Measurements from ENCODE around the gene MADD. TPM values are rescaled to one million over a fixed set of nuclear protein-coding genes. Genes with fewer than 3 reads are reported as not detected.

The MADD gene
- 20.4 to 23.7 TPM (median 22.1 TPM) in 5 replicates for total RNA-seq (2022; extraction: Qiagen RNA extraction; ENCODE audit: low read depth)

DNA sequence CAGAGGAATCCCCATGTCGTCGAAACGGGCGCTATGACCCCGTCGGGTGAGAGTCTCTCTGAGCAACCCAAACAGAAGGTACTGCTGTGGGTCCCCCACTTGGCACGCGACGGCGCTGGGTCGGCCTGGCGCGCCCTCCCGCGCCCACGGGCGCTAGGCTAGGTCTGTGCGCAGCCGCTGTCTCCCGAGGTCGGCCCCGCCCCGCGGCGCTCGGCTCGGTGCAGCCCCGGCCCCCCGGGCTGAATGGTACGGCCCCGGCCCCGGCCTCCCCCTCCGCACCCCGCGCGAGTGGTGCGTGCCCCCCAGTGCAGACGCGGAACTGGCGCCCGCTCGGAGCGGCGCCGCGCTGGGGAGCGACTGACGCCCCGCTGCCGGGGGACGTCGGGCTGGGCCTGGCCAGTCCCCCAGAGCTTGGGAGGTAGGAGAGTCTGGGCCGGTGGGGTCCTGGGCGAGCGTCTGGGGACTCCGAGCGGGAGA, at the start of gene MADD:
Gene MADD, plus strand, starts transcription at position 305 of the 477 bp plus-strand sequence.

DNA sequence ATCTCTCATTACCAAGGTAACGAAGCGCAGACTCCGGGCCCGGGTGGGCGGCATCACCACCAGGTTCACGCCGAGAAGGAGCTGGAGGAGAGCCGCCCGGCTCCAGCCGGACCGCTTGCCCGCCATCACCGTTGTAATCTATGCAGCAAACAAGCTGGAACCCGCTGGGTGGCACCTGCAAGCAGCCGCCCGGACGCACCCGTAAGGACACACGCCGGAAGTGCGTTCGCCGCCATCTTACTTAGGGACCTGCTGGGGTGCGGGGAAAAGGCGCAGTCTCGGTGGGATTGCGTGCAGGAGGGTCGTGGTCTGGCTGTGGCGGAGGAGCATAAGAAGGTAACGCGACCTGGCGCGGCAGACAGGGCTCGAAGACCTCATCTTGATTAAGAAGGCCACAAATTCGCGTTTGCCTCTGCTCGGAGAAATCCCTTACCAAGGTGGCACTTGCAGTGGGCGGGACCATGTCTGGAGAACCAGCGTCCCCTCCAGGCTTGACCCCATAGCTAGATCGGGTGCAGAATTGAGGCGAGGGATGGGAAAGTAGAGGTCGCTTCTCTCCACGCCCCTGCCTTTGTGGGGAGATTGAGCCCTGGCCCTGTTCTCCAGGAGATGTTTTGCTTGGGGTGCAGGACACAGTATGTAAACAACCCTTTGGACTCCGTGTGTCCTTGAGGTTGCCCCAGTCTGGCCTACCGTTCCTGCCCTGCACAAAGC, 21.1 kb upstream of the MADD start, which contains the start of gene ACP2:
Gene ACP2, minus strand, starts transcription at position 151 of the 714 bp plus-strand sequence. Its CDS starts 25 bp downstream, at position 126.

DNA sequence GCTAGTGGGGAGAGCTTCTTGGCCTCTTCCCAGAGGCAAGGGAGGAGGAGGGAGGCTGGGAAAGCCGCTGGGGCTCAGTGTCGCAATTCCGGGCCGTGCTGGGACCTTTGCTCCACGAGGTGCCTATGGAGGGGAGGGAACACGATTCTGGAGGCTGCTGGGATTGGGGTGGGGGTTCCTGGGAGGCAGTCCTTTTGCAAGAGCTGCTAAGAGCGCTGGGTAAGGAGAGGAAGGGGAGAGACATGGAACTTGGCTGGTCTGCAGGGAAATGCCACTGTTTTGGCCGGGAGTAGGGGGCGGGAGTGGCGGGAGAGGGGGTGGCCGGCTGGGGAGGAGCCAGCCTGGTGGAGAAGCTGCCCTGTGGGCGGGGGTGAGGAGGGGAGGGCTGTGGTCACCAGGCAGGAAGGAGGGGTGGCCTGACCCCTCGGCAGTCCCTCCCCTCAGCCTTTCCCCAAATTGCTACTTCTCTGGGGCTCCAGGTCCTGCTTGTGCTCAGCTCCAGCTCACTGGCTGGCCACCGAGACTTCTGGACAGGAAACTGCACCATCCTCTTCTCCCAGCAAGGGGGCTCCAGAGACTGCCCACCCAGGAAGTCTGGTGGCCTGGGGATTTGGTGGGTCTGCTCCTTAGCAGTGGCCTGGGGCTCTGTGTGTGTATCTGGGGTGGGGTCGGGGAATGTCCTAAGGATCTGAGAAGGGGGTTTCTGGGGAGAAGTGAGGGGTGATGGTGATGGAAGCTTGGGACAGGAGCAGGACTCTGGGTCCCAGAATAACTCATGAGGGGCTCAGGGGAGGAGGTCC, 12.2 kb upstream of the MADD start, which contains the start of gene NR1H3:
Gene NR1H3, plus strand, starts transcription at position 480 of the 800 bp plus-strand sequence. CDS start 1,221 bp downstream, outside the sequence.

DNA sequence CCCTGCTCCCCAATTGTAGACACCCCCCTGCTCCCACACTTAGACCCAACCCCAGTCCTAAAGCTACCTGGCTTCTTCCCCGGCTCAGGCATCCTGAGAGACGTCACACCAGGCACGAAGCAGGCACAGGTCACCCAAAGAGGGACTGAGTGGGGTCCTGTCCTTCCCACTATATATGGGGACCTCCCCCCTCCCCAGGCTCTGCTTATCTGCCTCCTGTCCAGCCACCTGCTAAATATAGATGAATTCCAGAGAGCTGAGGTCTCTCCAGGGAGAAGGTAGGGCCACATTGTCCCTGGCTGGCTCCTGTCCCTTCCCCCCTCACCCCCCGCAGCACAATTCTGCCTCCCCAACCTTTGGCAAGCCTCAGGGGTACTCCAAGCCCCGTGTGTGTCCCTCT, 82.6 kb downstream of the MADD start, which contains the start of gene MYBPC3:
Gene MYBPC3, minus strand, starts transcription at position 147 of the 400 bp plus-strand sequence. Its CDS starts 55 bp downstream, at position 92.

DNA sequence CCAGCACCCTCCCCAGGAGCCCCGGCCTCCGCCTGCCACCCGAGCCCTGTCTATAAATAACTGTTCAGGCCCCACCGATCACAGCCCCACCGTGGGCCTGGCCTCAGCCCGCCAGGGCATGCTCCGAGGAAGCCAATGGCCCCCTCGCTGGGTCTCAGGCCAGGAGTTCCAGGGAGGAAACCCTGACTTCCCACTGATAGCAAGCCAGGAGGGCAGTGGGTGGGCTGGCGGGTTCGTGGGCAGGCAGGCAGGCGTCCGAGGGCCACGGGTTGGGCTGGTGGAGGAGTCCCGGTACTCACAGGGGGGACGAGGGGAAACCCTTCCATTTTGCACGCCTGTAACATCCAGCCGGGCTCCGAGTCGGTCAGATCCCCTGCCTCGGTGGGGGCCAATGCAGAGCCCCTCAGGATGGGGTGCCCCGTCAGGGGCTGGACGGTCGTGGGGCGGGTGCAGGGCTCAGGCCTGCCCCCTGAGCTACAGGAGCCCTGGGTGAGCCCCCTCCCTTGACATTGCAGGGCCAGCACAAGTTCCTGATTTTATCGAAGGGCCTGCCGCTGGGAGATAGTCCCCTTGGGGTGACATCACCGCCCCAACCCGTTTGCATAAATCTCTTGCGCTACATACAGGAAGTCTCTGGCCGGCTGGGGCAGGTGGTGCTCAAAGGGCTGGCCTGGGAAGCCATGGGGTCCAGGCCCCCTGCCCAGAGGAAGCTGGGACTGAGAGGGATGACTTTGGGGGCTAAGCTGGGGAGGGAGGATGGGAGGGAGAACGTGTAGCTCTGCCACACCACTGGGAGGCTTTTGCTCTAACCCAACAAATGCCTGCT, 108.3 kb downstream of the MADD start, which contains the start of gene SPI1:
Gene SPI1, minus strand, starts transcription at position 538 of the 826 bp plus-strand sequence. Its CDS starts 194 bp downstream, at position 344.

Other genes starting within 250 kb of the MADD start
- gene ARFGAP2, start 93.3 kb upstream of the MADD start, total RNA-seq (2022; extraction: Qiagen RNA extraction; ENCODE audit: low read depth) = 25.2 to 32.3 TPM (median 26.7 TPM) in 5 replicates
- gene PACSIN3, start 83.7 kb upstream of the MADD start, total RNA-seq (2022; extraction: Qiagen RNA extraction; ENCODE audit: low read depth) = 25.9 to 33.8 TPM (median 30.6 TPM) in 5 replicates
- 82.8 to 107 TPM (median 88.0 TPM) in 5 replicates for gene DDB2, start 55.2 kb upstream of the MADD start, total RNA-seq (2022; extraction: Qiagen RNA extraction; ENCODE audit: low read depth)
- gene ACP2, start 21.3 kb upstream of the MADD start, total RNA-seq (2022; extraction: Qiagen RNA extraction; ENCODE audit: low read depth) = 20.8 to 31.1 TPM (median 23.0 TPM) in 5 replicates
- 10.1 to 17.8 TPM (median 14.7 TPM) in 5 replicates for gene NR1H3, start 12.1 kb upstream of the MADD start, total RNA-seq (2022; extraction: Qiagen RNA extraction; ENCODE audit: low read depth)
- 0.06 to 0.13 TPM (median 0.08 TPM) in 5 replicates for gene MYBPC3, start 82.6 kb downstream of the MADD start, total RNA-seq (2022; extraction: Qiagen RNA extraction; ENCODE audit: low read depth)
- 0.09 TPM in 1 of 5 replicates, not detected in the others for gene SPI1, start 108.4 kb downstream of the MADD start, total RNA-seq (2022; extraction: Qiagen RNA extraction; ENCODE audit: low read depth)
- 38.8 to 55.3 TPM (median 43.5 TPM) in 5 replicates for gene SLC39A13, start 138.5 kb downstream of the MADD start, total RNA-seq (2022; extraction: Qiagen RNA extraction; ENCODE audit: low read depth)
- 184 to 261 TPM (median 197 TPM) in 5 replicates for gene PSMC3, start 156.3 kb downstream of the MADD start, total RNA-seq (2022; extraction: Qiagen RNA extraction; ENCODE audit: low read depth)
- gene RAPSN, start 179.0 kb downstream of the MADD start, total RNA-seq (2022; extraction: Qiagen RNA extraction; ENCODE audit: low read depth) = 0.07 TPM in 1 of 5 replicates, not detected in the others

Measured in A549 treated with RU486 at 1 μM for 4 hours (cell line).